ENCODE results near the gene C1orf56. TPM values are rescaled to one million over a fixed set of nuclear protein-coding genes. Genes with fewer than 3 reads are reported as not detected.

C1orf56 gene
- total RNA-seq, 1 experiment from 2014 or later = 2.9 TPM

DNA sequence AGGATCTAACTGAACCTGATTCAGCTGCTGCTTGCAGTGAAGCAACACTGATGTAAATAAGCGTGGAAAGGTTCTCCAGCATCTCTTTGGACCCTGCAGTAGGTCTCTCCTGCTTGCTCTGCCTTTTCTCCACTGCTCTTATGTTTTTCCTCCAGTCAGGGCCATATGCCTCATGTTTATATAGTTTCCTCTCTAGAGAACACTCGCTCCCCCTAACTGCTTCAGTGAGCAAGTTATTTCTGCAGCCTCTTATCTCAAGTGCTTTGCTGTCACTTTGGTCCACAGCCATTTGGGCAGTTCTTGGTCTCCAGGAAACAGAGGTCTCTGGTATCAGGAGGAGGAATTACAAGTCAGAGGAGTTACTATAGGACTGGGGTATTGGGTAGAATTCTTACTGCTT lies 34.0 kb upstream of the C1orf56 start:
- no TSS peak for BruUV-seq (replicated peaks)
- POLR2A ChIA-PET (ENCODE audit: low non-redundant PET) = no interaction called here
- CTCF ChIA-PET = no interaction called here
- H3K36me3 ChIP-seq (ENCODE audit: insufficient read depth, low read length, poor library complexity, severe bottlenecking) = peaks cover 3% of the 10 kb centered on the region
- no peak overlapping the region for H3K4me3 ChIP-seq (ENCODE audit: low read depth, low read length, poor library complexity, severe bottlenecking)
- H3K27ac ChIP-seq (ENCODE audit: low read depth, low read length, poor library complexity, severe bottlenecking) = no peak overlapping the region
- TF ChIP-seq, protein P1, sequence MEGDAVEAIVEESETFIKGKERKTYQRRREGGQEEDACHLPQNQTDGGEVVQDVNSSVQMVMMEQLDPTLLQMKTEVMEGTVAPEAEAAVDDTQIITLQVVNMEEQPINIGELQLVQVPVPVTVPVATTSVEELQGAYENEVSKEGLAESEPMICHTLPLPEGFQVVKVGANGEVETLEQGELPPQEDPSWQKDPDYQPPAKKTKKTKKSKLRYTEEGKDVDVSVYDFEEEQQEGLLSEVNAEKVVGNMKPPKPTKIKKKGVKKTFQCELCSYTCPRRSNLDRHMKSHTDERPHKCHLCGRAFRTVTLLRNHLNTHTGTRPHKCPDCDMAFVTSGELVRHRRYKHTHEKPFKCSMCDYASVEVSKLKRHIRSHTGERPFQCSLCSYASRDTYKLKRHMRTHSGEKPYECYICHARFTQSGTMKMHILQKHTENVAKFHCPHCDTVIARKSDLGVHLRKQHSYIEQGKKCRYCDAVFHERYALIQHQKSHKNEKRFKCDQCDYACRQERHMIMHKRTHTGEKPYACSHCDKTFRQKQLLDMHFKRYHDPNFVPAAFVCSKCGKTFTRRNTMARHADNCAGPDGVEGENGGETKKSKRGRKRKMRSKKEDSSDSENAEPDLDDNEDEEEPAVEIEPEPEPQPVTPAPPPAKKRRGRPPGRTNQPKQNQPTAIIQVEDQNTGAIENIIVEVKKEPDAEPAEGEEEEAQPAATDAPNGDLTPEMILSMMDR (conservative IDR thresholded peaks at IDR 0.05; ENCODE audit: low read depth, low read length) = no peak
- TF ChIP-seq EZH2 (IDR thresholded peaks at IDR 0.05; ENCODE audit: borderline replicate concordance, low read depth, low read length, poor library complexity, severe bottlenecking) = no peak
- intact Hi-C loops (cut with micrococcal nuclease; ENCODE audit: unreplicated experiment) = no loop called here
- no peaks in the 10 kb centered on the region for H3K9me3 ChIP-seq (ENCODE audit: low read depth, low read length, poor library complexity, severe bottlenecking)
- no peaks in the 10 kb centered on the region for H3K27me3 ChIP-seq (replicated peaks; ENCODE audit: insufficient read depth, low read depth, low read length, poor library complexity)
- peaks cover 11% of the 10 kb centered on the region for H3K4me1 ChIP-seq (ENCODE audit: insufficient read depth, low read length, poor library complexity, severe bottlenecking)
- no peak for DNase-seq (ENCODE audit: low spot score)

- Histone ChIP-seq H3K9me3 (ENCODE audit: low read depth, low read length, poor library complexity, severe bottlenecking) (no peaks in the 10 kb centered on the region), H3K27ac (ENCODE audit: low read depth, low read length, poor library complexity, severe bottlenecking) (no peak overlapping the region), H3K4me3 (ENCODE audit: low read depth, low read length, poor library complexity, severe bottlenecking) (no peak overlapping the region), H3K36me3 (ENCODE audit: insufficient read depth, low read length, poor library complexity, severe bottlenecking) (peaks cover 22% of the 10 kb centered on the region), H3K27me3 (replicated peaks; ENCODE audit: insufficient read depth, low read depth, low read length, poor library complexity) (no peaks in the 10 kb centered on the region), H3K4me1 (ENCODE audit: insufficient read depth, low read length, poor library complexity, severe bottlenecking) (peaks cover 6% of the 10 kb centered on the region)
- TF ChIP-seq, protein P1 (conservative IDR thresholded peaks at IDR 0.05; ENCODE audit: low read depth, low read length) = peak; percentile 88
- TF ChIP-seq EZH2 (IDR thresholded peaks at IDR 0.05; ENCODE audit: borderline replicate concordance, low read depth, low read length, poor library complexity, severe bottlenecking) = no peak
- BruUV-seq (replicated peaks) = no TSS peak
- CTCF ChIA-PET = interaction anchor here (0.5 to 1.8 kb wide), 6 partner anchors 18 to 421 kb away, joined by 3 to 13 read pairs (median 4); partner anchors contain the start of genes C1orf56 and MINDY1
- POLR2A ChIA-PET (ENCODE audit: low non-redundant PET) = no interaction called here
- intact Hi-C loops (cut with micrococcal nuclease; ENCODE audit: unreplicated experiment) = loop anchor here (10.0 kb wide), 1 partner anchor 130 kb away; the partner anchor contains the start of gene TNFAIP8L2
- DNase-seq (ENCODE audit: low spot score) = peak; percentile 84
These were observed 22.9 kb upstream of the C1orf56 start for GRCh38 chr1:151024540-151025146.

- no TSS peak for BruUV-seq (replicated peaks)
- Histone ChIP-seq H3K4me3 (ENCODE audit: low read depth, low read length, poor library complexity, severe bottlenecking) (no peak overlapping the region), H3K27me3 (replicated peaks; ENCODE audit: insufficient read depth, low read depth, low read length, poor library complexity) (no peaks in the 10 kb centered on the region), H3K9me3 (ENCODE audit: low read depth, low read length, poor library complexity, severe bottlenecking) (no peaks in the 10 kb centered on the region), H3K27ac (ENCODE audit: low read depth, low read length, poor library complexity, severe bottlenecking) (no peak overlapping the region), H3K36me3 (ENCODE audit: insufficient read depth, low read length, poor library complexity, severe bottlenecking) (peaks cover 28% of the 10 kb centered on the region), H3K4me1 (ENCODE audit: insufficient read depth, low read length, poor library complexity, severe bottlenecking) (peaks cover 6% of the 10 kb centered on the region)
- intact Hi-C loops (cut with micrococcal nuclease; ENCODE audit: unreplicated experiment) = loop anchor here (10.0 kb wide), 1 partner anchor 128 kb away; the partner anchor contains the start of gene TNFAIP8L2
- ChIA-PET CTCF (interaction anchor here (0.6 to 0.7 kb wide), 3 partner anchors 33 to 906 kb away, joined by 6 to 10 read pairs (median 7); partner anchors contain the start of gene CDC42SE1), POLR2A (ENCODE audit: low non-redundant PET) (interaction anchor here (0.6 kb wide), 1 partner anchor 36 kb away, joined by 9 read pairs; no protein-coding TSS in a partner anchor)
- DNase-seq (ENCODE audit: low spot score) = no peak
- no peak for TF ChIP-seq EZH2 (IDR thresholded peaks at IDR 0.05; ENCODE audit: borderline replicate concordance, low read depth, low read length, poor library complexity, severe bottlenecking)
- TF ChIP-seq, protein P1 (conservative IDR thresholded peaks at IDR 0.05; ENCODE audit: low read depth, low read length) = no peak
These were observed 21.1 kb upstream of the C1orf56 start for GRCh38 chr1:151026460-151026859.
